ENCODE measurements around the gene GPC5. TPM values are rescaled to one million over a fixed set of nuclear protein-coding genes. Genes with fewer than 3 reads are reported as not detected.
"Not testable (repeated sequence)": the region's sequence is repeated elsewhere in the genome, so short reads cannot be mapped to it uniquely, and the experiment has no call there.

GPC5 gene
- total RNA-seq, 1 experiment from 2014 or later = not detected

DNA sequence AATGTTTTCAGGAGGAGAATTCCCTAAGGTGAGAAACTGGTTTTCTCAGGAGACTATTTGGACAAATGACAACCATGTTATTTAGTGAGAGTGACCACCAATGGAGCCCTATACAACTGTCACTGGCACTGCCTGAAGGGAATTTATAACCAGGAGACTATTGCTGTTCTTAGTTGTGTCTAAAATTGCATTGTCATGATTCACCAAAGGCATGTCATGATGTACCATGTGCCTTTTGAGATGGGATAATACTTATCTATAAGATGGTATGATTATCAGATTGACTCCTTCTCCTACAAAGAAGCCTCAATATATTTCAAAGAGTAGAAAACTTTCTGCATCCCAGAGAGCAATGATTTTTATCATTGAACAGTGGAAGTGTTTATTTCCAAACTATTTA is 1088.8 kb downstream of the GPC5 start:
- no peaks in the 10 kb centered on the region for H3K9me3 ChIP-seq (replicated peaks)
- H3K4me1 ChIP-seq (replicated peaks) = no peaks in the 10 kb centered on the region
- H3K4me3 ChIP-seq = no peak overlapping the region
- H3K27ac ChIP-seq = no peak overlapping the region
- H3K36me3 ChIP-seq = no peaks in the 10 kb centered on the region
- DNase-seq (ENCODE audit: low read depth in 1 of 2, low spot score in 2 of 2) = no peak
- no peaks in the 10 kb centered on the region; the same call in 1 of the 2 replicates for H3K27me3 ChIP-seq (replicated peaks)

DNA sequence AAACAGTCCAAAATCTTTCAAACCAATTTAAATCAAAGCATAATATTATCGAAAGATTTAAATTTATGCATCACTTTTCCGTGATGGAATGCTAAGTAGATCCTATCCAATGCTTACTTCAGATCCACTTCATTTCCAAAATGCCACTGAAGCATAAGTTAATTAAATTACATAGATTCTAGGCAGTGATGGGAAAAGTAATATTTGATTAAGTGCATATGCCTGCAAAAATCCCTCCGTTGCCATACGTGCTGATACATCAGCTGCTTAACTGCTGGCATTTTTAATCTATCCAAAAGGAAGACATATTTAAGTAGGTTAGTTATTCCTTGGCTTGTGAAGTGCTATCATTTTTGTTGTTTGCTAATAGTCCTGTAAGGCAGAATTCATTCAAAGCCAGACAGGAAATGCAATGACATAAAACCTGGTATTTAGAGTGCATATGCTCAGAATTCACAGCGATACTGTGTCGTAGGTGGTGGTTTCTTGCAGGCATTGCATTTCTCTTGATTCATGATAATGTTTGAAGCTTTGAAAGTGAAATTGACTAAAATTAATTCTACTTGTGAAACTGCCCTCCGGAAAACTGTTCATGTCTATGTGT is 1089.9 kb downstream of the GPC5 start:
- H3K4me3 ChIP-seq = no peak overlapping the region
- no peak overlapping the region for H3K27ac ChIP-seq
- no peaks in the 10 kb centered on the region for H3K4me1 ChIP-seq (replicated peaks)
- DNase-seq (ENCODE audit: low read depth in 1 of 2, low spot score in 2 of 2) = no peak
- no peaks in the 10 kb centered on the region; the same call in 1 of the 2 replicates for H3K27me3 ChIP-seq (replicated peaks)
- no peaks in the 10 kb centered on the region for H3K36me3 ChIP-seq
- H3K9me3 ChIP-seq (replicated peaks) = no peaks in the 10 kb centered on the region

DNA sequence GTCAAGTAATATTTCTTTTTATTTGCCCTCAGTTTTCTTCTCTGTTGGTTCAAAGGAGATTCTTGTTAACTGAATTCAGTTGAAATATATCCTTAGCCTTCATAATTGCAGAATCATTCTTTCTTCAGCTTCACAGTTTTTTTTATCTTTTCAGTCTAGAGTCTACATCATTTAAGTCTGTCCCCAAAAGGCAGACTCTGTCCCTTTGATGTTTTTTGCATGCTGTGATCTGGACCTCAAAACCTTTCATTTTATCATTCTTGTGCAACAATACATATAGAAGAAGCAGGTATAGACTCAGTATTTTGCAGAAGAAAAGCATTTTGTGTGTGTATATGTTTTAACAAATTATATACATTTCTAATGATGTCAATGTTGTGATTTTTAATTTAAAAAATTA is 1093.4 kb downstream of the GPC5 start:
- no peak for DNase-seq (ENCODE audit: low read depth in 1 of 2, low spot score in 2 of 2)
- no peaks in the 10 kb centered on the region for H3K9me3 ChIP-seq (replicated peaks)
- H3K36me3 ChIP-seq = no peaks in the 10 kb centered on the region
- no peaks in the 10 kb centered on the region for H3K4me1 ChIP-seq (replicated peaks)
- H3K4me3 ChIP-seq = no peak overlapping the region
- H3K27ac ChIP-seq = no peak overlapping the region
- no peaks in the 10 kb centered on the region; the same call in 1 of the 2 replicates for H3K27me3 ChIP-seq (replicated peaks)

DNA sequence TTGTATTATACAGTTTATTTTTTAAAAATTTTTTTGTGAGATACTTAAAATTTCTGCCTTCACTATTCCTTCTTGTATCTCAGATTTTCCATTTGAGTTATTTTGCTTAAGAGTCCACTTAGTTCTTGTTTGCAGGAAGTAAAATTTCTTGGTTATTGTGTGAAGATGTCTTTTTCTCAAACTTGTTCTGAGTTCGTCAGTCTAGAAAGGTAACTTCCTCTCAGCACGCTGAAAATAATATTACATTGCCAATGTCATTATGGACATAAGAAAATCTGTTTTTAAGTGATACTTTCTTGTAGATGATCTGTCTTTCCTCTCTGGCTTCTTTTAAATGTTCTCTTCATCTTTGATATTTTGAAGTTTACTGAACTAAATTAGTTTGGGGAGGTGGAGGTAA is 1096.5 kb downstream of the GPC5 start:
- H3K9me3 ChIP-seq (replicated peaks) = no peaks in the 10 kb centered on the region
- no peaks in the 10 kb centered on the region for H3K4me1 ChIP-seq (replicated peaks)
- no peaks in the 10 kb centered on the region for H3K27me3 ChIP-seq (replicated peaks)
- no peak for DNase-seq (ENCODE audit: low read depth in 1 of 2, low spot score in 2 of 2)
- no peak overlapping the region for H3K4me3 ChIP-seq
- no peak overlapping the region for H3K27ac ChIP-seq
- H3K36me3 ChIP-seq = no peaks in the 10 kb centered on the region

DNA sequence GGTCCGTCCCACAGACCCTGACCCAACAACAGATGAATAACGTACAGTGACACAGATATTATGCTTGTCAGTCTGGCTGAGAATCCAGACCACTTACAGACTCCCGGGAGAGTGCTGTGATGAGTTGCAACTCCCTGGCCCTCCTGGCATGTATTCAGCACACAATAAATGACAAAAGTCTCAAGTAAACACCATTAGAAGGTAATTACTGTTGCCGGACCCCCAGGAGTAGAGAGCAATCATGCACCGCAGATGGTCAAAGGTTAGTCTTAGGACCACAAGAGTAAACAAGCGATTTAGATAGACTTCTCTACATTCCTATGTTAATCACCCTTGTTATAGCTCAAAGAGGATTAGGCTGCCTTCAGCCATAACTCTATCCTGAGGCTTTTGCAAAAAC is 1101.8 kb downstream of the GPC5 start:
- no peaks in the 10 kb centered on the region for H3K4me1 ChIP-seq (replicated peaks)
- H3K4me3 ChIP-seq = no peak overlapping the region
- DNase-seq (ENCODE audit: low read depth in 1 of 2, low spot score in 2 of 2) = no peak
- H3K27me3 ChIP-seq (replicated peaks) = no peaks in the 10 kb centered on the region
- H3K36me3 ChIP-seq = no peaks in the 10 kb centered on the region
- H3K27ac ChIP-seq = no peak overlapping the region
- no peaks in the 10 kb centered on the region for H3K9me3 ChIP-seq (replicated peaks)

DNA sequence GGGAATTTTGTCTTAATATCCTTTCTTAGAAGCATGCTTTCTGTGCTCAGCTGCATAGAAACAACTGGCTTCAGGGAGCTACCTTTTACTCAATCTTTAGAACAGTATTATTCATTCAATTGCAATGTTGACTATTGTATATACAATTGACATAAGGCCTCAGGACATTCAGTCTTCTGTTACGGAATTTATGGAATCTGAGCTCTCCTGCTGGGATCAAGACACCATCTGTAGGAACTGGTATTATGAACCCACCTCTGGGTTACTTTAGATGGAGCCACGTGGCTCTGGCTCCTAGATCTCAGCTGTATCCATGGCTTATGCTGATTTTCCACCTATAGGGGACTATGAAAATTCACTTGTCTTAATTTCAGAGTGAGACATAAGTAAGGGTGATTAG is 1112.0 kb downstream of the GPC5 start:
- H3K27ac ChIP-seq = no peak overlapping the region
- H3K4me3 ChIP-seq = no peak overlapping the region
- peak in 1 of 2 experiments; percentile 42 for DNase-seq (ENCODE audit: low read depth in 1 of 2, low spot score in 2 of 2)
- H3K4me1 ChIP-seq (replicated peaks) = no peaks in the 10 kb centered on the region
- no peaks in the 10 kb centered on the region for H3K36me3 ChIP-seq
- no peaks in the 10 kb centered on the region for H3K27me3 ChIP-seq (replicated peaks)
- H3K9me3 ChIP-seq (replicated peaks) = no peaks in the 10 kb centered on the region

DNA sequence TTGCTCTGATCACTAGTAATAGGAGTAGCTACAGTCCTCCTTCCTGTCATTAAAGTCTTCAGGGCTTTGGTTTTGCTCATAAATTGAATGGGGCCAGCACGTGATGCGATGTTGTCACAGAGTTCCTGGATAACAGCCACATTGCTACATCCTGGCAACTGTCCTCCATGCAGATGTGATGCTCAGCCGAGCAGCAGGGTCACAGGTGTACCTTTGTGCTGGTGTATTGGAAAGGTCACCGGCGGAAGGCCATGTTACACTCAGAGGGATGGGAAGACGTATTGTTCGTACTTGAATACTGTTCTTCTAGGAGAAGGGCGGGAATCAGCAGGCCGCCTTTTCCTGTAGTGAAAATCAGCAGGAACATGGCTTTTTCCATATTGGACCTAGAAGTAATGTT is 1114.4 kb downstream of the GPC5 start:
- no peaks in the 10 kb centered on the region for H3K36me3 ChIP-seq
- no peaks in the 10 kb centered on the region for H3K9me3 ChIP-seq (replicated peaks)
- H3K4me3 ChIP-seq = no peak overlapping the region
- H3K4me1 ChIP-seq (replicated peaks) = no peaks in the 10 kb centered on the region
- no peak for DNase-seq (ENCODE audit: low read depth in 1 of 2, low spot score in 2 of 2)
- H3K27ac ChIP-seq = no peak overlapping the region
- H3K27me3 ChIP-seq (replicated peaks) = no peaks in the 10 kb centered on the region

DNA sequence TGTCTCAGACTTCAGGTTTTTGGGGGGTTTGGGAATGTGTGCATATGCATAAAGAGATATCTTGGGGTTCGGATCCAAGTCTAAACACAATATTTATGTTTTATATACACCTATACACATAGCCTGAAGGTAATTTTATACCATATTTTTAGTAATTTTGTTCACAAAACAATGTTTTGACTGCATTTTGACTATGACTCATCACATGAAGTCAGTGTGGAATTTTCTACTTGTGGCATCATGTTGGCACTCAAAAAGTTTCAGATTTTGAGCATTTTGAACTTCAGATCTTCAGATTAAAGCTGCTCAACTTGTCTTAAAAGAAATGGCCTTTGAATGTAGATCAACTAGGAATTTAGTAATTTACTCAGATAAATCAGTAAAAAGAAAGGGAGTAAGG is 1115.3 kb downstream of the GPC5 start:
- no peak overlapping the region for H3K27ac ChIP-seq
- no peaks in the 10 kb centered on the region for H3K27me3 ChIP-seq (replicated peaks)
- H3K36me3 ChIP-seq = no peaks in the 10 kb centered on the region
- no peak overlapping the region for H3K4me3 ChIP-seq
- no peak for DNase-seq (ENCODE audit: low read depth in 1 of 2, low spot score in 2 of 2)
- no peaks in the 10 kb centered on the region for H3K4me1 ChIP-seq (replicated peaks)
- no peaks in the 10 kb centered on the region for H3K9me3 ChIP-seq (replicated peaks)

DNA sequence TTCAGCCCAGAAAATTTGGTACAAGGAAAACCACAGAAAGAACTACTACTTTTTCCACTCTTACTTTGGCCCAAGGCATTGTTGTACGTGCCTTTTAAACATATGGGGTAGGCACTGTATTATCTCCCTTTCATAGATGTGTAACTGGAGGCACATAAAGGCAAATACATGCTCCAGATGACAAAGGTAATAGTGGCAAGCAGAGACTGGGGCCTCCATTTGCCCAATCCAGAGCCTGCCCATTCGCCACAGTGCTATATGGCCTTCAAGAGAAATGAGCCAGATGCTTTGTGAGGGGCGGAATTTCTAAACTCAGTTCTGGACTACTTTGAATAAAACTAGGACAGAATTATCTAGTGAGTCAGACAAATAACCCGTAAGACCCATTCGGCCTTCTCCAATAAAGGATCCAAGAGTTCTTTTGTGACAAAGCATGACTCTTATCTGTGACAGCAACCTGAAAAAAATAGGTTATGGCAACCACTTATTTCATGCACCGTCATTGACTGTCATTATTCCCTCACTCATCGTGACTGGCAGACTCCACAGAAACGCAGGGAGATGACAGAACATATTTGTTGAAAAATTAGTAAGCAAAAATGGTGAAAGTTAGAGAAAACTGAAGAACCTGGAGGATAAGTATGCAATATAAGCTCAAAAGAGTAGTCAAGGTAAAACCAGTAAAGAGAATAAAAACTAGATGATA is 1116.2 kb downstream of the GPC5 start:
- Histone ChIP-seq H3K27me3 (replicated peaks) (no peaks in the 10 kb centered on the region), H3K27ac (no peak overlapping the region), H3K4me1 (replicated peaks) (no peaks in the 10 kb centered on the region), H3K9me3 (replicated peaks) (no peaks in the 10 kb centered on the region), H3K4me3 (no peak overlapping the region), H3K36me3 (no peaks in the 10 kb centered on the region)
- no peak for DNase-seq (ENCODE audit: low read depth in 1 of 2, low spot score in 2 of 2)

DNA sequence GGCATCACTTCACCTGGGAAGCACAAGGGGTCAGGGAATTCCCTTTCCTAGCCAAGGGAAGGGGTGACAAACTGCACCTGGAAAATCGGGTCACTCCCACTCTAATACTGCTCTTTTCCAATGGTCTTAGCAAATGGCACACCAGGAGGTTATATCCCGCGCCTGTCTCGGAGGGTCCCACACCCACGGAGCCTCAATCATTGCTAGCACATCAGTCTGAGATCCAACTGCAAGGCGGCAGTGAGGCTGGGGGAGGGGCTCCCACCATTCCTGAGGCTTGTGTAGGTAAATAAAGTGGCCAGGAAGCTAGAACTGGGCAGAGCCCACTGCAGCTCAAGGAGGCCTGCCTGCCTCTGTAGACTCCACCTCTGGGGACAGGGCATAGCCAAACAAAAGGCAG is 1118.5 kb downstream of the GPC5 start:
- H3K36me3 ChIP-seq; H3K27ac ChIP-seq; H3K4me3 ChIP-seq; H3K9me3 ChIP-seq (replicated peaks); H3K27me3 ChIP-seq (replicated peaks); H3K4me1 ChIP-seq (replicated peaks): not testable (repeated sequence)
- DNase-seq (ENCODE audit: low read depth in 1 of 2, low spot score in 2 of 2) = peak in 1 of 2 experiments; percentile 56

DNA sequence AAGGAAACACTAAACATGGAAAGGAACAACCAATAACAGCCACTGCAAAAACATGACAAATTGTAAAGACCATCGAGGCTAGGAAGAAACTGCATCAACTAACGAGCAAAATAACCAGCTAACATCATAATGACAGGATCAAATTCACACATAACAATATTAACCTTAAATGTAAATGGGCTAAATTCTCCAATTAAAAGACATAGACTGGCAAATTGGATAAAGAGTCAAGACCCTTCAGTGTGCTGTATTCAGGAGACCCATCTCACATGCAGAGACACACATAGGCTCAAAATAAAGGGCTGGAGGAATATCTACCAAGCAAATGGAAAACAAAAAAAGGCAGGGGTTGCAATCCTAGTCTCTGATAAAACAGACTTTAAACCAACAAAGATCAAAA is 1120.2 kb downstream of the GPC5 start:
- not testable (repeated sequence) for DNase-seq (ENCODE audit: low read depth in 1 of 2, low spot score in 2 of 2); H3K4me1 ChIP-seq (replicated peaks); H3K27ac ChIP-seq

DNA sequence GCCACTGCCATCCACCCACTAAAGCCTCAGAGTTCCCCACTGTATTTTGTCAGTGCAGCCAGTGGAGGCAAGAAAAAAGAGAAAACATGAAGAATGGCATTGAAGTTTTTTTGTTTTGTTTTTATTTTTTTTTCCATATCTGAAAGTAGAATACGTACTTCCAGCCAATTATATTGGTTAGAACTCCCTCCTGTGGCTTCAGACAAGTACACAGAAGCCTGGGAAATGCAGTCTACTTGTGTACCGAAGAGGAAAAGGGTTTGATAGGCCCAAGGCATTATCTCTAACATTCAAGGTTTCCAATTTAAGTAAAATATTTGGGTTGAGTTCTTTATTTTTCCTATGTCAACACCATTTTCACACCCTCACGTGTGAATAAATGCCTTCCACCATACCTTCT is 1131.9 kb downstream of the GPC5 start:
- no peak overlapping the region for H3K4me3 ChIP-seq
- no peak overlapping the region for H3K27ac ChIP-seq
- H3K36me3 ChIP-seq = no peaks in the 10 kb centered on the region
- no peaks in the 10 kb centered on the region for H3K4me1 ChIP-seq (replicated peaks)
- no peaks in the 10 kb centered on the region for H3K9me3 ChIP-seq (replicated peaks)
- DNase-seq (ENCODE audit: low read depth in 1 of 2, low spot score in 2 of 2) = no peak
- no peaks in the 10 kb centered on the region for H3K27me3 ChIP-seq (replicated peaks)

More for the DNA sequence above, 1120.2 kb downstream of the GPC5 start:
- not testable (repeated sequence) for H3K27me3 ChIP-seq (replicated peaks); H3K36me3 ChIP-seq; H3K9me3 ChIP-seq (replicated peaks); H3K4me3 ChIP-seq

DNA sequence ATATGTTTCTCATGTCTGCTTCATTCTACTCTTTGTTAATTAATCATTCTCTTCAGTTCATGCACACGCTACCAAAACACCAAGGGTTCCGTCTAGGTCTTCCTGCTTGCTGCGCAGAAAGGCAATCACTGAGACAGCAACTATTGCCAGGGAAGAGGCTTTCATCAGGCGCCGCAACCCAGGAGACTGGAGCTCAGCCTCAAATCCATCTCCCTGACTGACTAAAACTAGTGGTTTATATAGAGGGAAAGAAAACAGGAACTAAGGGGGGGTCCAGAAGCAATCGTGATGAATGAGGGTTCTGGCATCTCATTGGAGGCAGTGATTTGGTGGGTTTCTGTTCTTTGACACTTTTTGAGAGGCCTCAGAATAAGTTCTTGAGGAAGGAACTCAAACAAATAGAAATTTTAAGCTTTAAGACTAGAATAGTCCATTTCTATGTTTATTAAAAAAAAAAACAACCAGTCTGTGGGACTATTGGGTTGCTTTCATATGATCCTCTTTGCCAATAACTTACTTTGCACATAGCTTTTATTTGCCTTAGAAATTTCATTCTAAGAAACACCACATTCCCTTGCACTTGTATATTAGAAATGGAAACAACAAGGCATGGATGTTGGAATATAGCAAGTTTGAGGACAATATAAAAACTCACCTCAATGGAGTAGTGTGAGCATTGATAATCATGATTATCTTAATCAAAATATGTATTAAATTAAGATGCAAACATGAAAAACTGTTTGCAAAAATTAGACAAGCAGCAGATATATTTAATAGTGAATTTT is 1137.0 kb downstream of the GPC5 start:
- no peaks in the 10 kb centered on the region for H3K9me3 ChIP-seq (replicated peaks)
- no peak overlapping the region for H3K4me3 ChIP-seq
- no peak overlapping the region for H3K27ac ChIP-seq
- no peaks in the 10 kb centered on the region for H3K4me1 ChIP-seq (replicated peaks)
- no peak for DNase-seq (ENCODE audit: low read depth in 1 of 2, low spot score in 2 of 2)
- H3K27me3 ChIP-seq (replicated peaks) = no peaks in the 10 kb centered on the region
- no peaks in the 10 kb centered on the region for H3K36me3 ChIP-seq

DNA sequence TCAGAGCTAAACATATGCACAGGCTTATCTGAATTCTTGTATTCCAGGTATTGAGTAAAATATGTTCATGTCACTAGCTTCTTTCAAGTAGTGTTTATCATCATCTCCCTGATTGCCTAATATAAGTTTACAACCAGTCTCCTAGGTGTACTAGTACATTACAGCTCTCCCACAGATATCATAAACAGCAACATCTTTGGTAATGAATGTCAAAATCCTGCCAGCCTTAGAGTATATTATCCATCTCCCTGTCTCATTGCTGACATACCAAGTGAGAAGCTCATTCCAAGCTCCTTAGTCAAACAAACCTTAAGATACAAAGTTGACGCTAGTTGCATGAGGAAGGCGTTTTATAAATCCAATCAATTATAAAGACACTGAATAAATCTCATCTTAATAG is 1139.0 kb downstream of the GPC5 start:
- Histone ChIP-seq H3K9me3 (replicated peaks) (no peaks in the 10 kb centered on the region), H3K27me3 (replicated peaks) (no peaks in the 10 kb centered on the region), H3K27ac (no peak overlapping the region), H3K4me3 (no peak overlapping the region), H3K36me3 (no peaks in the 10 kb centered on the region), H3K4me1 (replicated peaks) (no peaks in the 10 kb centered on the region)
- DNase-seq (ENCODE audit: low read depth in 1 of 2, low spot score in 2 of 2) = no peak

Data from SJSA1 (cell line).